Measurements from ENCODE around the gene SEMA3E.

SEMA3E gene

GRCh38 chr7:83509255-83510021, 139.5 kb downstream of the SEMA3E start:
- no peak overlapping the region for H3K4me3 Mint-ChIP-seq
- H3K27me3 Mint-ChIP-seq: no peaks in the 10 kb centered on the region
- no peaks in the 10 kb centered on the region for H3K4me1 Mint-ChIP-seq (ENCODE audit: low read depth)

GRCh38 chr7:83504330-83504729, 144.6 kb downstream of the SEMA3E start:
- H3K36me3 Mint-ChIP-seq (ENCODE audit: low read depth): no peaks in the 10 kb centered on the region
- H3K4me1 Mint-ChIP-seq (ENCODE audit: low read depth): no peaks in the 10 kb centered on the region
- no peaks in the 10 kb centered on the region for H3K27me3 Mint-ChIP-seq
- H3K4me3 Mint-ChIP-seq: no peak overlapping the region
- H3K27ac Mint-ChIP-seq: no peak overlapping the region
- H3K9me3 Mint-ChIP-seq: no peaks in the 10 kb centered on the region

More at GRCh38 chr7:83509255-83510021, 139.5 kb downstream of the SEMA3E start:
- Mint-ChIP-seq H3K9me3 (no peaks in the 10 kb centered on the region), H3K36me3 (ENCODE audit: low read depth) (no peaks in the 10 kb centered on the region), H3K27ac (no peak overlapping the region)

GRCh38 chr7:83502636-83503035, 146.3 kb downstream of the SEMA3E start:
- H3K36me3 Mint-ChIP-seq (ENCODE audit: low read depth): no peaks in the 10 kb centered on the region
- H3K27ac Mint-ChIP-seq: no peak overlapping the region
- H3K4me1 Mint-ChIP-seq (ENCODE audit: low read depth): no peaks in the 10 kb centered on the region
- no peaks in the 10 kb centered on the region for H3K27me3 Mint-ChIP-seq
- no peak overlapping the region for H3K4me3 Mint-ChIP-seq
- no peaks in the 10 kb centered on the region for H3K9me3 Mint-ChIP-seq

- Mint-ChIP-seq H3K27me3 (no peaks in the 10 kb centered on the region), H3K4me1 (ENCODE audit: low read depth) (no peaks in the 10 kb centered on the region), H3K9me3 (no peaks in the 10 kb centered on the region), H3K27ac (no peak overlapping the region), H3K36me3 (ENCODE audit: low read depth) (no peaks in the 10 kb centered on the region), H3K4me3 (no peak overlapping the region)
Measured at GRCh38 chr7:83494683-83495082, 154.3 kb downstream of the SEMA3E start.

- Mint-ChIP-seq H3K36me3 (ENCODE audit: low read depth) (no peaks in the 10 kb centered on the region), H3K27me3 (no peaks in the 10 kb centered on the region), H3K4me3 (no peak overlapping the region), H3K27ac (no peak overlapping the region), H3K9me3 (no peaks in the 10 kb centered on the region), H3K4me1 (ENCODE audit: low read depth) (no peaks in the 10 kb centered on the region)
Measured at GRCh38 chr7:83492802-83493201, 156.1 kb downstream of the SEMA3E start.

- H3K4me1 Mint-ChIP-seq (ENCODE audit: low read depth): no peaks in the 10 kb centered on the region
- H3K4me3 Mint-ChIP-seq: no peak overlapping the region
- H3K36me3 Mint-ChIP-seq (ENCODE audit: low read depth): no peaks in the 10 kb centered on the region
- no peak overlapping the region for H3K27ac Mint-ChIP-seq
- H3K27me3 Mint-ChIP-seq: no peaks in the 10 kb centered on the region
- no peaks in the 10 kb centered on the region for H3K9me3 Mint-ChIP-seq
Measured at GRCh38 chr7:83487801-83488200, 161.1 kb downstream of the SEMA3E start.

GRCh38 chr7:83486957-83487356, 162.0 kb downstream of the SEMA3E start:
- Mint-ChIP-seq H3K4me1 (ENCODE audit: low read depth) (no peaks in the 10 kb centered on the region), H3K27ac (no peak overlapping the region), H3K9me3 (no peaks in the 10 kb centered on the region), H3K27me3 (no peaks in the 10 kb centered on the region), H3K36me3 (ENCODE audit: low read depth) (no peaks in the 10 kb centered on the region), H3K4me3 (no peak overlapping the region)

- no peaks in the 10 kb centered on the region for H3K4me1 Mint-ChIP-seq (ENCODE audit: low read depth)
- H3K36me3 Mint-ChIP-seq (ENCODE audit: low read depth): no peaks in the 10 kb centered on the region
- no peaks in the 10 kb centered on the region for H3K9me3 Mint-ChIP-seq
- no peak overlapping the region for H3K27ac Mint-ChIP-seq
- no peak overlapping the region for H3K4me3 Mint-ChIP-seq
- H3K27me3 Mint-ChIP-seq: no peaks in the 10 kb centered on the region
Measured at GRCh38 chr7:83486536-83486935, 162.4 kb downstream of the SEMA3E start.

GRCh38 chr7:83484826-83485225, 164.1 kb downstream of the SEMA3E start:
- Mint-ChIP-seq H3K27me3 (no peaks in the 10 kb centered on the region), H3K36me3 (ENCODE audit: low read depth) (no peaks in the 10 kb centered on the region), H3K4me1 (ENCODE audit: low read depth) (no peaks in the 10 kb centered on the region), H3K9me3 (no peaks in the 10 kb centered on the region), H3K4me3 (no peak overlapping the region), H3K27ac (no peak overlapping the region)

- Mint-ChIP-seq H3K4me3 (no peak overlapping the region), H3K27me3 (no peaks in the 10 kb centered on the region), H3K27ac (no peak overlapping the region), H3K4me1 (ENCODE audit: low read depth) (no peaks in the 10 kb centered on the region), H3K9me3 (no peaks in the 10 kb centered on the region), H3K36me3 (ENCODE audit: low read depth) (no peaks in the 10 kb centered on the region)
Measured at GRCh38 chr7:83484266-83484665, 164.7 kb downstream of the SEMA3E start.

GRCh38 chr7:83478616-83479015, 170.3 kb downstream of the SEMA3E start:
- Mint-ChIP-seq H3K4me3 (no peak overlapping the region), H3K36me3 (ENCODE audit: low read depth) (no peaks in the 10 kb centered on the region), H3K27me3 (no peaks in the 10 kb centered on the region), H3K27ac (no peak overlapping the region), H3K9me3 (no peaks in the 10 kb centered on the region), H3K4me1 (ENCODE audit: low read depth) (no peaks in the 10 kb centered on the region)

- H3K4me3 Mint-ChIP-seq: no peak overlapping the region
- no peaks in the 10 kb centered on the region for H3K36me3 Mint-ChIP-seq (ENCODE audit: low read depth)
- no peaks in the 10 kb centered on the region for H3K9me3 Mint-ChIP-seq
- H3K27ac Mint-ChIP-seq: no peak overlapping the region
- H3K4me1 Mint-ChIP-seq (ENCODE audit: low read depth): no peaks in the 10 kb centered on the region
- H3K27me3 Mint-ChIP-seq: no peaks in the 10 kb centered on the region
Measured at GRCh38 chr7:83476511-83477050, 172.4 kb downstream of the SEMA3E start.

- Mint-ChIP-seq H3K27ac (no peak overlapping the region), H3K36me3 (ENCODE audit: low read depth) (no peaks in the 10 kb centered on the region)
Measured at GRCh38 chr7:83475420-83475819, 173.5 kb downstream of the SEMA3E start.

GRCh38 chr7:83472376-83472775, 176.6 kb downstream of the SEMA3E start:
- no peaks in the 10 kb centered on the region for H3K36me3 Mint-ChIP-seq (ENCODE audit: low read depth)
- H3K4me1 Mint-ChIP-seq (ENCODE audit: low read depth): no peaks in the 10 kb centered on the region
- no peaks in the 10 kb centered on the region for H3K27me3 Mint-ChIP-seq
- H3K27ac Mint-ChIP-seq: no peak overlapping the region
- H3K4me3 Mint-ChIP-seq: no peak overlapping the region
- no peaks in the 10 kb centered on the region for H3K9me3 Mint-ChIP-seq

More at GRCh38 chr7:83475420-83475819, 173.5 kb downstream of the SEMA3E start:
- Mint-ChIP-seq H3K4me3 (no peak overlapping the region), H3K27me3 (no peaks in the 10 kb centered on the region), H3K4me1 (ENCODE audit: low read depth) (no peaks in the 10 kb centered on the region), H3K9me3 (no peaks in the 10 kb centered on the region)

- H3K36me3 Mint-ChIP-seq (ENCODE audit: low read depth): no peaks in the 10 kb centered on the region
- H3K9me3 Mint-ChIP-seq: no peaks in the 10 kb centered on the region
- H3K27ac Mint-ChIP-seq: no peak overlapping the region
- H3K4me3 Mint-ChIP-seq: no peak overlapping the region
- H3K4me1 Mint-ChIP-seq (ENCODE audit: low read depth): no peaks in the 10 kb centered on the region
- H3K27me3 Mint-ChIP-seq: no peaks in the 10 kb centered on the region
Measured at GRCh38 chr7:83469491-83469890, 179.4 kb downstream of the SEMA3E start.

GRCh38 chr7:83469076-83469475, 179.9 kb downstream of the SEMA3E start:
- no peaks in the 10 kb centered on the region for H3K36me3 Mint-ChIP-seq (ENCODE audit: low read depth)
- H3K4me1 Mint-ChIP-seq (ENCODE audit: low read depth): no peaks in the 10 kb centered on the region
- no peaks in the 10 kb centered on the region for H3K27me3 Mint-ChIP-seq
- H3K9me3 Mint-ChIP-seq: no peaks in the 10 kb centered on the region
- H3K4me3 Mint-ChIP-seq: no peak overlapping the region
- no peak overlapping the region for H3K27ac Mint-ChIP-seq
